ENCODE measurements around the gene BUD23.
A peak's percentile ranks its signal among the peaks of the same experiment; 100 is the strongest.
"Not testable (repeated sequence)": the region's sequence is repeated elsewhere in the genome, so short reads cannot be mapped to it uniquely, and the experiment has no call there.

The BUD23 gene

GRCh38 chr7:73718905-73719805 lies 35.8 kb downstream of the BUD23 start, which contains the start of gene STX1A:
STX1A (minus strand) TSS chr7:73719669; CDS start chr7:73719631, 38 bp downstream.
- DNase-seq (ENCODE audit: low read depth in 3 of 3), result peak; percentile 28 to 65 (median 62)

DNA sequence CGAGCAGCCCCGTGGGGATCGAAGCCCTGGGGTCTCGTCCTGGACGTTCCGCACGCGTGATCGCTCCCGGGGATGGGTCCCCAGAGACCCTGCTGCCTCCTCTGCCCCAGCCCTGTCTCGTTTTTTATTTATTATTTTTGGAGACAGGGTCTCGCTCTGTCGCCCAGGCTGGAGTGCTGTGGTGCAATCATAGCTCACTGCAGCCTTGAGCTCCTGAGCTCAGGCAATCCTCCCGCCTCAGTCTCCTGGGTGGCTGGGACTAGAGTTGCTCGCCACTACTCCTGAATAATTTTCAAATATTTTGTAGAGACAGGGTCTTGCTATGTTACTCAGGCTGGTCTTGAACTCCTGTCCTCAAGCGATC lies 36.4 kb downstream of the BUD23 start:
- DNase-seq (ENCODE audit: low read depth in 3 of 3), result no peak

DNA sequence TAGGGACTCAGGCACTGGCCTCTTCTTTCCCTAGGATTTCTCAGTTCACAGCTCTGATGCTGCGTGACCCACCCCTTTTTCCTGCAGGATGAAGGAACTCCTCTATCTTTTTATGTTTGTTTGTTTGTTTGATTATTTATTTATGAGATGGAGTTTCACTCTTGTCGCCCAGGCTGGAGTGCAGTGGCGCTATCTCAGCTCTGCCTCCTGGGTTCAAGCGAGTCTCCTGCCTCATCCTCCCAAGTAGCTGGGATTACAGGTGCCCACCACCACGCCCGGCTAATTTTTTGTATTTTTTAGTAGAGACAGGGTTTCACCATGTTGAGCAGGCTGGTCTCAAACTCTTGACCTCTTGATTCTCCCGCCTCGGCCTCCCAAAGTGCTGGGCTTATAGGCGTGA lies 37.0 kb downstream of the BUD23 start:
- DNase-seq (ENCODE audit: low read depth in 3 of 3), result not testable (repeated sequence)

- DNase-seq (ENCODE audit: low read depth in 3 of 3), result no peak
Observed at GRCh38 chr7:73721377-73721817, 38.0 kb downstream of the BUD23 start.

DNA sequence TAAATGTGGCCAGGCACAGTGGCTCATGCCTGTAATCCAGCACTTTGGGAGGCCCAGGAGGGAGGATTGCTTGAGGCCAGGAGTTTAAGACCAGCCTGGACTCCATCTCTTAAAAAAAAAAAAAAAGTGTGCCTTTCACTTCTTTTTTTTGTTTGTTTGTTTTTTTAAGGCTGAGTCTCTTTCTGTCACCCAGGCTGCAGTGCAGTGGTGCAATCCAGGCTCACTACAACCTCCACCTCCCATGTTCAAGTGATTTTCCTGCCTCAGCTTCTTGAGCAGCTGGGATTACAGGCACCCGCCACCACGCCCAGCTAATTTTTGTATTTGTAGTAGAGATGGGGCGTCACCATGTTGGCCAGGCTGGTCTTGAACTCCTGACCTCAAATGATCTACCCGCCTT lies 38.8 kb downstream of the BUD23 start:
- DNase-seq (ENCODE audit: low read depth in 3 of 3), result not testable (repeated sequence)

DNA sequence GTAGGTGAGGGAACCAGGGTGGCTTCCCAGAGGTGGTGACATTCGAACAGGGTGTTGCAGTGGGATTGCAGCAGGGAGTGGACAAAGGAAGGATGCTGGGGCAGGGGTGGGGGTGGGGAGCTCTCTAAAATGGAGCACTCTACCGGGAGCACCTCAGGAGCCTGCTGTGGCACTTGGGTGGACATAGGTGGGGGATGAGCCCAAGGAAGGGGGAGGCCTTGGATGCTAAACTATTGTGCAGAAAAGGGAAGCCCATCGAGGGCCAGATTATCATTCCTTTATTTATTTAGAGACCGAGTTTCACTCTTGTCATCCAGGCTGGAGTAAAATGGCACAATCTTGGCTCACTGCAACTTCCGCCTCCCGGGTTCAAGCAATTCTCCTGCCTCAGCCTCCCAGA lies 39.4 kb downstream of the BUD23 start:
- DNase-seq (ENCODE audit: low read depth in 3 of 3), result no peak

DNA sequence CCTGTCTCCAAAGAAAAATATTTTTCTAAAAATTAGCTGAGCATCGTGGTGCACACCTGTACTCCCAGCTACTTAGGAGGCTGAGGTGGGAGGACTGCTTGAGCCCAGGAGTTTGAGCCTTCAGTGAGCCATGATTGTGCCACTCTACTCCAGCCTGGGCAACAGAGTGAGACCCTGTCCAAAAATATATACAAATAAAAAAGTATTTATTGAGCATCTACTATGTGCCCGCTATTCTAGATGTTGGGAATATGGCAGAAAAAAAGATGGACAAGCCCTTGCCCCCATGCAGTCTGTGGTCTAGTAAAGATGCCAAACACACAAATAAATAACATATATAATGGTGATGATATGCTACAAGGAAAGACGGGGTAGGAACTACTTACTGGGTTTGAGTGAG lies 40.4 kb downstream of the BUD23 start:
- no peak for DNase-seq (ENCODE audit: low read depth in 3 of 3)

- no peak for DNase-seq (ENCODE audit: low read depth in 3 of 3)
Observed at GRCh38 chr7:73726083-73726466, 42.7 kb downstream of the BUD23 start.

DNA sequence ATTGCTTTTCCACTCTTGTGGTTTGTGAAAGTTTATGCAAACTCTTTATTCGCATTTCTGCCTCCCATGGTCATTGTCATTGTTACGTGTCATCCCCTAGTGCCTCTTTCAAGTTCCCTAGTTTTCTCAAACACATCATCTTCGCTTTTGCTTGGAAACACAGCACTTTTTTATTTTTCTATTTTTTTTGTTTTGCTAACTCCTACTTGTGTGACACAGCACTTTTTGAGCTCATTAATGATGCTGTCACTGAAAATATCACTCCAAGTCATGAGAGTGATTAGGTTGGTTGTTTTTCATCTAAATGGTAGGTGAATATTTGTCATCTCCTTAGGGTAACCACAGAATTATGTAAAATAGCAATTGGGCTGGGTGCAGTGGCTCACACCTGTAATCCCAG lies 44.6 kb downstream of the BUD23 start:
- DNase-seq (ENCODE audit: low read depth in 3 of 3), result no peak

- no peak for DNase-seq (ENCODE audit: low read depth in 3 of 3)
Observed at GRCh38 chr7:73728551-73728950, 45.2 kb downstream of the BUD23 start.

GRCh38 chr7:73730485-73730884 lies 47.1 kb downstream of the BUD23 start:
- no peak for DNase-seq (ENCODE audit: low read depth in 3 of 3)

- DNase-seq (ENCODE audit: low read depth in 3 of 3), result no peak
Observed at GRCh38 chr7:73732397-73732796, 49.0 kb downstream of the BUD23 start.

DNA sequence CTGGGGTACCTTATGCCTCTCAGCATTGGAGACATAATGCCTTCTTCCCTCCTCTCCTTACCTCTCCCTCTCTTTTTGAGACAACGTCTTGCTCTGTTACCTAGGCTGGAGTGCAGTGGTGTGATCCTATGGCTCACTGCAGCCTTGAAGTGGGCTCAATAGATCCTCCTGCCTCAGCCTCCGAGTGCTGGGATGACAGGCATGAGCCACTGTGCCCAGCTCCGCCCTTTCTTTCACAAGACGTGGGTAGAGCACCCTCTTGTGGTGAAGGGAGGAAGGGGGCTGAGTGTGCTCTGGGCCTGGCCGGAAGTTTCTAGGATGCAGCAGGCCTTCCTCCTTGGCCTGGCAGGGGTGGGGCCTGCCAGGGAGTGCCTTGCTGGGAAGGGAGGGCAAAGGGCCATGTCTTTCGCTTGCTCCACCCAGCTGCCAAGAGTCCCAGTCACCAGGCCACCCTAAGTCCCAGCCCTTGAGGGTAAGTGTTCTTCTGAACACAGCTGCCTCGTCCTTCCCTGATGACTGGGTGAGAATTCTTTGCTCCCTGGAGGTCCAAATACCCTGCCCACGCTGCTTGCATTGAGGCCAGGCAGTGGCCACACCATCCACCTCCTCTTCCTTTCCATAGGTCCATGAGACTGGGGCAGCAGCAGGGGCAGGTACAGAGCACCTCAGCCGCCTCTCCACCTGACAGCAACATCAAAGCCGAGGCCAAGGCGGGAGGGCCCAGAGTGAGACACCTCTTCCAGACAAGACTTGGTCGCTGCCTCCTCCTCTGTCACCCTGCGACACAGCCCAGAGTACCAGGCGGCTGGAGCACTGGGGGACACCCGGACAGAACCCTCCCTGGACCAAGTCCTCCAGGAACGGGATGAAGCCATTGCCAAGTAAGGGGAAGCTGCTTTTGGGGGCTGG lies 51.5 kb downstream of the BUD23 start:
- peak; percentile 65 to 79 (median 79) for DNase-seq (ENCODE audit: low read depth in 3 of 3)

GRCh38 chr7:73735528-73735905 lies 52.1 kb downstream of the BUD23 start:
- no peak for DNase-seq (ENCODE audit: low read depth in 3 of 3)

DNA sequence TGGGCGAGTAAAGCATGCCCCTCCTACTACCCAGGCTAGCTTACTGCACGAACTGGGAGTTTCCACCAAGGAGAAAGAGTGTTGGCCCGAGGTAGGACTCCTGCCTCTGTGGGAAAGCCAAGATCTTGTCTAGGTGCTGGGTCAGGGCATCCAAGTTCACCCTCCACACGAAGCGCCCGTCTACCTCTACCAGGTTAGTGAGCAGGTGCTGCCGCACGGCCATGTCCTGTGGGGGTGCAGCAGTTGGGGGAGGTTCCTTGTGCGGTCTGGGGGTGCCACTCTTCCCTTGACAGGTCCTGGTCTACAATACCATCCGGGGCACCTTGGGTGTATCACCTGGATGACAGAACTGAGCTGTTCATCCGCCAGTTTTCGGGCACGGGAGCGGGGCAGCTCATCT lies 53.5 kb downstream of the BUD23 start:
- DNase-seq (ENCODE audit: low read depth in 3 of 3), result no peak

DNA sequence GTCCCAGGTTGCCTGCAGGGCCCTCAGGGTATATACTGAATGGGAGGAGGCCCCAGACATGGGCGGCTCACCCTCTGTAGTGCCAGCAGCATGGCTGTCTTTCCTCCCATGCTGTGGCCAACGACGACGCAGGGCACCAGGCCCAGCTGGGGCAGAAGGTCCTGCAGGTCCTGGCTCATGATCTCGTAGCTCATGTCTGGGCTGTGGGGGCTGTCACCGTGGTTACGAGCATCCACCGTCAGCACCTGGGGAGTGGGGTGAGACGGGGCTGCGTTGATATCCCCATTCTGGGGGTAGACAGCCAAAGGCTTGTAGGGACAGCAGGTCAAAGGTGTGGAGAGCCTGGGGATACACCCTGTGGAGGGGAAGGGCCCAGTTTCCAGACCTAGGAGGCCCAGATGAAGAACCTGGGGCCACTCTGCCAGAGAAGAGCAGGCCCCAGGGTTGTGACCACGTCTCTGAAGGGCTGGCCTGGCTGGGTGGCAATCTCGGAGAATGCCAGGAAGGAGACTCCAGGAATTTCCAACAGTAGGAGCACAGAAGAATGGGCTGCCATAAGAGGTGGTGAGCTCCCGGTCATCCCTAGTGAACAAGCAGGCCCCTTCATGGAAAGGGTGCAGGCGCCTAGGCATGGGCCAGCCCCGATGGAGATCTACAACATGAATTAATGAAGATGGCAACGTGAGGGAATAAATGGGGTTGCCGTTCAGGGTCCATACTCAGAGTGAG lies 54.3 kb downstream of the BUD23 start:
- no peak for DNase-seq (ENCODE audit: low read depth in 3 of 3)

DNA sequence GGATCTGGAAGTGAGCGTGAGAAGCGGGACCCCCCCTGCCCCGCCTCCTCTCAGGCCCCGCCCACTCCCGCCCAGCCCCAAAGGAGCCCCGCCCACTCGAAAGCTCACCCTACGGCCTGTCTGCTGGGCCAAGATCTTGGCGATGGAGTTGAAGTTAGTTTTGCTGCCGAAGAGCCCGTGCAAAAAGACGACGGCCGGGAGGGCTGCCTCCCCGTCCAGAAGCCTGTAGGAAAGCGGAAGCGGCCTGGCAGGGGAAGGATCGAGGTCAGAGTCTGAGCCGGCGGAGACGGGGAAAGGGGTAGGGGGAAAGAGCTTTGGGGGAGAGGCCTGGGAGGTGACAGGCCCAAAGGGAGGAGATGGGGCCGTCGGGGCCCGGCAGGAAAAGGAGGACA lies 54.8 kb downstream of the BUD23 start:
- peak; percentile 40 to 67 (median 46) for DNase-seq (ENCODE audit: low read depth in 3 of 3)

DNA sequence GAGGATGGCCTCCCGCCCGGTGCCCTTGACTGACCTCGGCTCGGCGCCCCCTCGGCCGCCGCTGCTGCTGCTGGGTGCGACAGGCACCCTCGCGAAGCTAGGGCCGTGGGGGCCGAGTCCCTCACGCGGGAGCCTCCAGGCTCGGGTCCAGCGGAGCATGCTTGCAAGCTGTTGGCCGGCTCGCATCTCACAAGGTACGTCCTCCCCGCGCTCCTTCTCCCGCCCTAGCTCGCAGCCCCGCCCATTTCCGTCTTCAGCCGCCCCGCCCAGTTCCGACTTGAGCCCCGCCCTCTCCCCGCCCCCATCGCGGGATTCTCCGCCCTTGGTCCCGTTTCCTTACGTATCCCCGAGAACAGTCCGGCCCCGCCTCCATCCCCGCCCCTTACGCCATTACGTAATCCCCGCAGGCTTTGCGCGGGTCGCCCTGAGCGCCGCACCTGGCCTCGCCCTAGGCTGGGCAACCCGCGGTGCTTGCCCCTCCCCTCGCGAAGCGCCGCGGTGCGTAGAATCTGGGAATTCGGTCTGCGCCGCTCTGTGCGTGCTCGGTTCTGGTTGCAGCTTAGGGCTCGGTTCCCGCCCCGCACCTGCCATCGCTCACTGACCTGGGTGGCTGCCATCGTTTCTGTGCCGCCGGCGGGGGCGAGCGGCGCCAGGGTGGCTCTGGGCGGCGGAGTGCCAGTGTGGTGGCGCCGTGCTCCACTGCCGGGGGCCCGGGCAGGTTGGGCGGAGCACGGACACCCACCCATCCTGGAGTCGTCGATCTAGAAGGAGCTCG lies 55.4 kb downstream of the BUD23 start, which contains the start of gene ABHD11:
ABHD11 (minus strand) TSS at position 191 of the 775 bp plus-strand sequence; CDS start at position 159, 32 bp downstream.
- peak; percentile 99 for DNase-seq (ENCODE audit: low read depth in 3 of 3)

GRCh38 chr7:73739387-73739767 lies 56.0 kb downstream of the BUD23 start:
- no peak for DNase-seq (ENCODE audit: low read depth in 3 of 3)

DNA sequence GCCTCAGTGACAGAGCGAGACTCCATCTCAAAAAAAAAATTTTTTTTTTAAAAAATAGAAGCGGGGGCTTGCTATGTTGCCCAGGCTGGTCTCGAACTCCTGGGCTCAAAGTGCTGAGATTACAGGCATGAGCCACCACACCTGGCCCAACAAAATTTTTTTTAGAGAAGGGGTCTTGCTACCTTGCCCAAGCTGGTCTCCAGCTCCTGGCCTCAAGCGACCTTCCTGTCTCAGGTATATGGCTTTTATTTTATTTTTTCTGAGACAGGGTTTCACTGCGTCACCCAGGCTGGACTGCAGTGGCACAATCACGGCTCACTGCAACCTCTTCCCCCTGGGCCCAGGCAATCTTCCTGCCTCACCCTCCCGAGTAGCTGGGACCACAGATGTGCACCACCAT lies 56.8 kb downstream of the BUD23 start:
- DNase-seq (ENCODE audit: low read depth in 3 of 3), result no peak

DNA sequence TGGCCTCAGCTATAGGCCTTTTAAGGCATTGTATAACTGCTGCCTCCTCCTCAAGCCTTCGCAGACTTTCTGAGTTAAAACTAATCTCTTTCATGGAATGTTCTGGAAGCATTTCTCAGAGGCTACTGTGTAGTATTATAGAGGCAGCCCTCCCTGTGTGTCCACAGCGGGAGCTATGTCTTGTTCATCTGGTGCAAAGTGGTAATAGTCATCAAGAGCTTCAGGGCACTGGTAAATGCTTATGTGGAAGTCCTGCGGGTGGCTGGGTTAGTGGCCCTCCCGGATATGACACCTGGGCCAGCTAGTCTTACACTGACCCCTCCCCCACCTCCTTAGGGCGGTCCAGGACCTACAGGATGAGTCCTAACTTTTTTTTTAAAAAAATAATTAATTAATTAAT lies 57.4 kb downstream of the BUD23 start:
- DNase-seq (ENCODE audit: low read depth in 3 of 3), result no peak
